Stimulated activated CD4-positive, alpha-beta T cell treated with anti-CD3 and anti-CD28 coated beads, Interleukin-2, amount 100 ng/mL, for 4 hours (primary cell): Measurements from ENCODE around the gene GORAB.

Source experiments
- DNase-seq: peaks from one replicate; pipeline ENCODE4 v3.0.0-alpha.2; 2020; ENCODE audit warnings: low read depth

GORAB gene

DNA sequence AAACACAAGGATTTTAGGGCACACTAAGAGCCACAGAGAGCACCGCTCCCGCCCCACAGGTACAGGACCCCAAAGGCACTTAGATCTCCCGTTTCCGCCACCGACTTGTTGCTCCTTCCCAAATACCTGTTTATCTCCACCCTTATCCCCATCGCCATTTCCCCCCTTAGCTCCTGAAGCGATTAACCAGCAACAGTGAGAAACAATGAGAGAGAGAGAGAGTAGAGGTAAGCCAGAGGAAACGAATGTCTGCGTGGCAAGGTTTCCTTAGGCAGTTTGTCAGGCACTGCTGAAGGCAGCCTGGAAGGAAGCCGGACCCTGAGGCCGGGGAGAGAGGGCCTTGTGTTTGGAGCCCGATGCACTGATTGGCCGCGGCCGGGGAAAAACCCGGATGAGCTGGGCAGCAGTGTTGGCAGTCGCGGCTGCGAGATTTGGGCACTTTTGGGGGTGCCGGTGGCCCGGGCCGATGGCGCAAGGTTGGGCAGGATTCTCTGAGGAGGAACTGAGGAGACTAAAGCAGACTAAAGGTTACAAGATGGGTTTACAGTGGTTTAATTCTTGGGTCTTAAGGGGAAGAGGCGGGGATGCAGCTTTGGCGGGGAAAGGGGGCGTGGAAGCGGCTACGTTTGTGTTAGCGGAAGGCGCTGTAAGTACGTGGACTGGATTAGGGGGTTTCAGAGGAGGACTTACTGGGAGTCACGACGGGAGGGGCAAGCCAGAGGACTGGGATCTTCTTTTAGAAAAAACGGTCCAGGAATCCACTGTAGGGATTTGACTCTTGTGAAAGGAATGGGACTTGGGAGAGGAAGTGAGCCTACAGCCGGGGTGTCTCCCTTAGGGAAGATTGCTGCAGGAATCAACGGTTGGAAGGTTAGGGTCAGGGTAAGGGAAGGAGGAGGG is at the start of gene GORAB:
Gene GORAB (plus strand): TSS at position 409 of the 900 bp plus-strand sequence. CDS start 58 bp downstream, at position 467.
- DNase-seq, result peak; percentile 64

DNA sequence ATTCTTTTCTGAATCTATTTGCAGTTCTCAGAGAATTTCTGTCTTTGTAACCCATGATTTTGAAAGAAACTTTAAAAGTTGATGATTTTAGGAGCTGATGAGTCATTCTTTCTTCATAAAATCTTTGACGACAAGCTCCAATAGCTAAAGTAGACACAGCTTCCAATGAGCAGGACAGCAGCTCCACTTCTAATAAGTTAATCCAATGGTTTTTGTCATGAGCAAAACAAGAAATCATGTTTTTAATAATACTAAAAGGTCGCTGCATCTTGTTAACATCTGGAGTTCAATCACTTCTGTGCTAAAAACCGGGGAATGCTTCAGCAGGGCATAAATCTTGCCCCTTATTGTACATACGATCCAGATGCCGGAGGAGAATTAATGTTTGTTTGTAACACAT is 48.9 kb upstream of the GORAB start:
- DNase-seq, result no peak

DNA sequence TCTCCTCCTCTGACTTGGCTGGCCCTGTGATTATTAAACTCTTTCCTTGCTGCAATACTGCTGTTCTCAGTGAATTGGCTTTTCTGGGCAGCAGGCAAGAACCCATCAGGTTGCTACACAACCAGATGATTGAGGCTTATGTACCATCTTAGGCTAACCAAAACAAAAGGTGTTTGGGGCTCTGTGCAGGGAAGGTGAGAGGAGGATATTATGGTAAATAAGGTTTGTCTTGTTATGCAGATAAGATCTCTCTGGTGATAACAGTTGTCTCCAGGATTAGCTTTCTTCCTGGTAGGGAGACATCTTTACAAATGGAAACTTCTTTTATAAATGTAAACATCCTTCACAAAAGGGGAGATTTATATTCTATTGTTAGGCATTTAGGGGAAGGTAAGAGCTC is 44.5 kb upstream of the GORAB start:
- no peak for DNase-seq

DNA sequence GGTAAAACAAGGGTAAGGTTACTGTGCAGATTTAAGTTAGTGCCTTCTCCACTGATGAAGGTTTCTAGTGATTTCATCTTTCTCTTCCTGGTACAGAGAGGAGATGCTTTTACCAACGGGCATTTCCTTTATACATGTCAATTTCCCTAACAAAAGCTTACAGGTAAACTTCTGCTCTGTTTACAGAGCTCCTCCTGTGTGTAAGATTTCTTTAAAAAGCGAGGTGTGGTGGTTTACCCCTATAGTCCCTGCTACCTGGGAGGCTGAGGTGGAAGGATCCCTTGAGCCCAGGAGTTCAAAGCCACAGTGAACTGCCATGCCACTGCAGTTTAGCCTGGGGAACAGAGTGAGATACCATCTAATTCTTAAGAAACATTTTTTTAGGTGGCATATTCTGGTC is 40.7 kb upstream of the GORAB start:
- DNase-seq, result no peak

DNA sequence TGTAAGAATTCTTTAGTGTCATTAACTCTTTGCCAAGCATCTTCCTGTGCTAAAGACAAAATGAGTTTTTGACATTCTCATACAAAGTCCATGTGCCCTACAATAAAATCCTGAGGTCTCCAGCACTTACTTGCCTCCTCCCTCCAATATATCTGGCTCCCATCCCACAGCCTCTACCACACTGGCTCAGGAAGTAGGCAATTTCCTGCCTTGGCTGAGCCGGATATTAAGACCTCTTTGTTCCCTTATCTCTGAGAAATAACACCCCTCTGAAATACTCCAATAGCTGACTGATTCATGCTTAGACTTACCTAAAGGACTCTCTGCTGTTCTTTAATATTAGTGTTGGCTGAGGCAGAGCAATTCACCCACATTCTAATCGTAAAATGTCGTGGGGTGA is 37.6 kb upstream of the GORAB start:
- DNase-seq, result no peak

DNA sequence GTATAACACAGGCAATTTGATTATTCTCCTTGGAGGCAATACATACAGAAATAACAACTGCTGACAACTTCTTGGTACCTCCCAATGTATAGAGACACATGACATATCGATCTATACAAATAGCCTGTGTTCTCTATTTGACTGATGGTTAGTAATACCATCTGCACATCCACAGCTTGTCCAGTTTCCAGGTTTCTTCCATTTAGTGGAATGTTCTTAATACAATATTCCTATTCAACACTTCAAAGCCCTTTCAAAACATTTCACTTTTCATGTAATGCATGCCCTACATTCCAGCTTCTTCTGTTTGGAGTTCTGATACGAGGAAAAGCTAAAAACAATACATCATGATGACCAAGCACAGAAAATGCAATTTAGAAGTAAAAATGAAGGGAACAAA is 37.0 kb upstream of the GORAB start:
- no peak for DNase-seq

GRCh38 chr1:170498876-170499275 is 33.1 kb upstream of the GORAB start:
- DNase-seq, result no peak

- no peak for DNase-seq
These were observed 28.3 kb upstream of the GORAB start for GRCh38 chr1:170503665-170504064.

GRCh38 chr1:170510163-170510562 is 21.8 kb upstream of the GORAB start:
- no peak for DNase-seq

DNA sequence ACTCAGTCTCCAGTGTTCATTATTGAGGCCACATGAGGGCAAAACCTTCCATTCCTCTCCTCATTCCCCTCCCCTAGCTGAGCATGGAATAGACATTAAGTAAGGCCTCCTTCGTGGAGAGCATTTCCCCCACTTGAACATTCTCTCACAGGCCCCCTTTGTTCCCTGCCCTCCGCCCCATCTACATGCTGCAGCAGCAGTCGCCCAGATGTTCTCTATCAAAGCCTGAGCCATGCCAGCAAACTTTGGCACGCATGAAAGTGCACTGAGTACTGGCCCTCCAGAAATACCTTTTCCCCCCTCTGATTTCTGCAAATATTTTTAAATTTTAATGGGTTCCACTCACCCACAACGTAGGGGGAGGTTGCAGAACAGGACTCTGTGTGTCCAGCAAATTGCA is 20.9 kb upstream of the GORAB start:
- no peak for DNase-seq

DNA sequence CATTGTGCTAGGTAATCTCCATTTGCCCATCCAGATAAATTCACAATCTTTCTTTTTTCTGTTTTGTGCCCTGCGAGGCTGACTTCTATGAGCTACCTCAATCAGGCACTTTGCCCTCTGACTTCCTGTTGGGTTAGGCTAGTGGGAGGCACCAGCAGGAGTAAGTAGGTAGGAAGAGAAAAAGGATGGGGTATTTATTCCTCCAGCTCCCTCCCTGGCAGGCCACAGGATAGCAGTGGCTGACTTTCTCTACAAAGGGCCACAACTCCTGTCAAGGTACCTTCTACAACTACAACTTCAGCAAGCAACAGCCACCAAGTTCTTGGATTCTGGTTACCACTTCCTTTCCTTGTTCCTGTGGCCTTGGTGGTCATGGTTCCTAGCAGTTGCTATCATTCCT is 18.8 kb upstream of the GORAB start:
- no peak for DNase-seq

DNA sequence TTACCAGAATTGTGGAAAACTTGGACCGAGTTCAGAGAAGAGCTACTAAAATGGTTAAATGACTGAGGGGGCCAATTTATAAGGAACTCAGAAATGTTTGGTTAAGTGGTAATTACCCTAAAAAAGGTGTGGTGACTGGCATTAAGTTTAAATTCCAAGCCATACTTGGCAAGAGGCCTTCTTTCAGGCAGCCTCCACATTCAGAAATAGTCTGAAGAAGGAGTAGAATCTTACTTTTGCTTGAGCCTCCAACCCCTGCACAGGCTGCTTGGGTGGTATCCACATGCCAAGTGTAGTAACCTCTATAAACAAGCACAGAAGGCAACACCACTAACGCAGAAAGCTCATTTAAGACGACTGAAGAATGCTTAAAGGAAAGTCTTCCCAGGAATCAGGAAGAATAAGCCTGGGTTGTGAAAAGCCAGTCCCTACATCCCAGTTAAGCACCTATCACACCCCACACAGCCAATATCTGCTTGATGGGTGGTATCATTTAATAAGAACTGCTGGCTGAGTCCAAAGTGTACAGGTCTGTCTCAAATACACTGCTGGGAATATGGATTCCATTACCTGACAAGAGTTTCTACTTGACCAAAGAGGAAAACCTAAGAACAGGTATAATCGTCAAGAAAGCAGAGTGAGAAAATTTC is 13.7 kb upstream of the GORAB start:
- DNase-seq, result no peak

- DNase-seq, result no peak
These were observed 13.0 kb upstream of the GORAB start for GRCh38 chr1:170518965-170519364.

DNA sequence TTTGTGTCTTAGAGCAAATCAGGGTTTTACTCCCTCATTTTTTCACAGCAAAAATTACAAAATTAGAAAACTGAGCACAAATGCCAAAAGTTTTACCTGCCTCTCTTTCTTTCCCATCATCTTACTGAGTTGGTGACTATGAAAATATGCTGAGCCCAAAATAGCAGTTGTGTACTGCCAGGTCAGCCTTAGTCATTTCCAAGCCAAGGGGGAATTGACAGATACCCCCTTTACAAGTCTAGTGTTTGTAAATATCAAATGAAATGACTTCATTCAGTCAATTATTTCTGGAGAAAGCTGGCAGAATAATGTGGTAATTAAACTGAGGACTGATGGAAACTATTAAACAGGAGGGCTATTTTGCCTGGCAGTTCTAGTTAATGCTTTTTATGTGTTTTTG is 11.4 kb upstream of the GORAB start:
- no peak for DNase-seq

DNA sequence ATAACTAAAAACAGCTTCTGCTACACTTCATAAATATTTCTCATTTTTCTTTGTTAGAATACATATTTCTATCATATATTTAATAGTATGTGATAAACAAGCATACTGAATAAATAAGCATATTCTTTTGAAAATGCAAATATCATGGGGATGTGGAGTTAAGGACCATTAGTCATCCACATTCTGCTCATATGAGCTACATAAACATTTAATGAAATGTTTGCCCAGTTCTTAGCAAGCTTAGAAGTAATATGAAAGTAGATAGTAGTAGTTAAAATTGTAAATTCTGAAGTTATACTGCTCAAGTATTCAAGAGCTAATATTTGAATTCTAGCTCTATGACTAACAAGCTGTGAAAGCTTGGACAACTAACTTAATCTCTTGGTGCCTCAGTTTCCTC is 10.1 kb upstream of the GORAB start:
- DNase-seq, result no peak

GRCh38 chr1:170530972-170531757 is 801 bp upstream of the GORAB start:
- no peak for DNase-seq

DNA sequence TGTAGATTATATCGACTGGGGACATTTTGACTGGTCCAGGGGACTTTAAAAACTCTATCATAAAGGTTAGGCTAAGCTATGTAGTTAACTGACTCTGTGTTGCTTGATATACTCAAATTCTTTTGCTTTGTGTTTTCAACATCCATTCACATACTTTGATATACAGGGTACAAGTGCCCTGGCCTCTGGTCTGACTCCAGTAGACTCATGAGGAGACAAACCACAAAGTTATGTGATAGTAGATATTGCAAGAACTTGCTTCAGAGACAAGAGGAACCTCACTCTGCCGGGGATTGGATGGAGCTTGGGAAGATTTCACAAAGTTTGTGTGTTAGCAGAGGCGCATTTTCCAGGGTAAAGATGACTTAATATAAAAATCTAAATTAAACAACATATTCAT is 1.3 kb downstream of the GORAB start:
- DNase-seq, result no peak

DNA sequence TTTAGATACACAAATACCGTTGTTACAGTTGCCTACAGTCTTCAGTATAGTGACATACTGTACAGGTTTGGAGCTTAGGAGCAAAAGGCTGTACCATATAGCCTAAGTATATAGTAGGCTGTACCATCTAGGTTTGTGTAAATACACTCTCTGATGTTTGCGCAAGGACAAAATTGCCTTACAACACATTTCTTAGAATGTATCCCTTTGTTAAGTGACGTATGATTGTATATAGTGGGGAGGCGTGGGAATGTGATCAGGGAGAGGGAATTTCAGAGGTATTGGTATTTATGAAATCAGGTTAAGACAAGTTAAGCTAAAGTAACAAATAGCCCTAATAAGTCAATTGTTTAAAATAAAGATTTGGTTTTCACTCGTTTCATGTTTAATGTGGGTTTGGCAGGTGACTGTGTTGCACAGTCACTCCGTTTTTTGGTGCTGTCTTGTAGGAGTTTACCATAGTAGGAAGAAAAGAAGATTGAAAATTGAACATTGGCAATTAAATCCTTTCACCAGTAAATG is 2.7 kb downstream of the GORAB start:
- DNase-seq, result no peak

DNA sequence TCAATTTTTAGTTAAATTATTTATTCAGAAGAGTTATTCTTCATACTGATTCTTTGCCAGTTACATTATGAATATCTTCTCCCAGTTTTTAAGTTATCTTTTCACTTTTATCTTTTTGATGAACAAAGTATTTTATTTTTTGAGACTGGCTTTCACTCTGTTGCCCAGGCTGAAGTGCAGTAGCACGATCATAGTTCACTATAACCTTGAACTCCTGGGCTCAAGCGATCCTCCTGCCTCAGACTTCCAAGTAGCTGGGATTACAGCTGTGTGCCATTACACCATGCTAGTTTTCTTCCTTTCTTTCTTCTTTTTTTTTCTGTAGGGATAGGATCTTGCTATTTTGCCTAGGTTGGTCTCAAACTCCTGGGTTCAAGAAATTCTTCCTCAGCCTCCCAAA is 3.5 kb downstream of the GORAB start:
- no peak for DNase-seq

GRCh38 chr1:170536924-170537551 is 5.1 kb downstream of the GORAB start:
- DNase-seq, result no peak

GRCh38 chr1:170537798-170538503 is 6.0 kb downstream of the GORAB start:
- no peak for DNase-seq
